Measurements from ENCODE around the gene POU3F4. TPM values are rescaled to one million over a fixed set of nuclear protein-coding genes. Genes with fewer than 3 reads are reported as not detected.

POU3F4 gene
- total RNA-seq = not detected

GRCh38 chrX:83508006-83508405, at the start of gene POU3F4:
TSS of gene POU3F4 (plus strand) at chrX:83508290. CDS start at chrX:83508325, 35 bp downstream.
- 3 to 35% methylated on average over 5 to 25 of the region's 25 CpGs for WGBS, 2 donors
- H3K4me3 ChIP-seq = peak within 1 kb of the TSS in 1 of 4 donors; percentile 25
- H3K27ac ChIP-seq = no peak within 1 kb of the TSS
- no peak for TF ChIP-seq CTCF (IDR thresholded peaks at IDR 0.05)
- TF ChIP-seq POLR2A (IDR thresholded peaks at IDR 0.05) = no peak
- no peak for TF ChIP-seq EP300 (IDR thresholded peaks at IDR 0.05)
- H3K9me3 ChIP-seq = no peaks in the 10 kb centered on the region
- no peaks in the 10 kb centered on the region for H3K36me3 ChIP-seq
- H3K4me1 ChIP-seq = peaks cover 0 to 27% (median 0%) of the 10 kb centered on the region in 4 donors
- peaks cover 0 to 99% of the 10 kb centered on the region in 2 donors for H3K27me3 ChIP-seq
- no peak for DNase-seq (ENCODE audit: low spot score in 2 of 2)

- peak in 2 of 5 experiments; percentile 21 to 31 for TF ChIP-seq CTCF (IDR thresholded peaks at IDR 0.05)
- no peak for TF ChIP-seq POLR2A (IDR thresholded peaks at IDR 0.05)
- H3K9me3 ChIP-seq = no peaks in the 10 kb centered on the region
- H3K36me3 ChIP-seq = no peaks in the 10 kb centered on the region
- H3K4me1 ChIP-seq = no peaks in the 10 kb centered on the region
- peaks cover 0 to 7% of the 10 kb centered on the region in 2 donors for H3K27me3 ChIP-seq
- H3K27ac ChIP-seq = no peak overlapping the region
- peak in 1 of 2 donors; percentile 4 for DNase-seq (ENCODE audit: low spot score in 2 of 2)
- no peak overlapping the region for H3K4me3 ChIP-seq
These were observed 38.5 kb upstream of the POU3F4 start for GRCh38 chrX:83469551-83469950.

- TF ChIP-seq CTCF (IDR thresholded peaks at IDR 0.05) (no peak), POLR2A (IDR thresholded peaks at IDR 0.05) (no peak), EP300 (IDR thresholded peaks at IDR 0.05) (no peak)
- whole genome bisulfite sequencing, 2 donors = 31 to 41% methylated on average over 2 of the region's 2 CpGs
- Histone ChIP-seq H3K36me3 (no peaks in the 10 kb centered on the region), H3K27ac (no peak overlapping the region), H3K9me3 (no peaks in the 10 kb centered on the region), H3K4me1 (no peaks in the 10 kb centered on the region), H3K4me3 (no peak overlapping the region), H3K27me3 (peaks cover 0 to 16% of the 10 kb centered on the region in 2 donors)
- no peak for DNase-seq (ENCODE audit: low spot score in 2 of 2)
These were observed 12.2 kb upstream of the POU3F4 start for GRCh38 chrX:83495898-83496297.

- no peaks in the 10 kb centered on the region for H3K9me3 ChIP-seq
- no peaks in the 10 kb centered on the region for H3K4me1 ChIP-seq
- H3K27me3 ChIP-seq = peaks cover 0 to 66% of the 10 kb centered on the region in 2 donors
- WGBS, 2 donors = 4 to 23% methylated on average over 9 of the region's 9 CpGs
- DNase-seq (ENCODE audit: low spot score in 2 of 2) = no peak
- no peak overlapping the region for H3K4me3 ChIP-seq
- H3K36me3 ChIP-seq = no peaks in the 10 kb centered on the region
- H3K27ac ChIP-seq = no peak overlapping the region
- TF ChIP-seq EP300 (IDR thresholded peaks at IDR 0.05) = no peak
- TF ChIP-seq CTCF (IDR thresholded peaks at IDR 0.05) = no peak
- TF ChIP-seq POLR2A (IDR thresholded peaks at IDR 0.05) = no peak
These were observed 7.1 kb upstream of the POU3F4 start for GRCh38 chrX:83501003-83501402.

GRCh38 chrX:83501530-83501929, 6.6 kb upstream of the POU3F4 start:
- no peak overlapping the region for H3K27ac ChIP-seq
- H3K4me3 ChIP-seq = no peak overlapping the region
- no peak for TF ChIP-seq POLR2A (IDR thresholded peaks at IDR 0.05)
- TF ChIP-seq CTCF (IDR thresholded peaks at IDR 0.05) = no peak
- TF ChIP-seq EP300 (IDR thresholded peaks at IDR 0.05) = no peak
- no peaks in the 10 kb centered on the region for H3K9me3 ChIP-seq
- H3K36me3 ChIP-seq = no peaks in the 10 kb centered on the region
- H3K27me3 ChIP-seq = peaks cover 0 to 72% of the 10 kb centered on the region in 2 donors
- no peak for DNase-seq (ENCODE audit: low spot score in 2 of 2)
- H3K4me1 ChIP-seq = no peaks in the 10 kb centered on the region
- WGBS, 2 donors = 2 to 35% methylated on average over 11 of the region's 11 CpGs
